Gastrocnemius medialis (tissue), 4 donors: ENCODE results near the gene PKNOX1. TPM values are rescaled to one million over a fixed set of nuclear protein-coding genes. Genes with fewer than 3 reads are reported as not detected.

ENCODE experiments used
- ATAC-seq, 2 donors: fragments of 150-250 bp; one replicate each; pipeline ENCODE4 v1.9.1; 2016
- DNase-seq, 2 donors: peaks; one replicate each; pipeline ENCODE4 v3.0.0-alpha.2; 2019
- H3K27ac ChIP-seq, 4 donors: fragments of 200-600 bp; sonication (generic); 1 replicate in 1 of 4; 2 replicates in 3 of 4; pipeline ENCODE4 v1.5.1; 2016 to 2018; ENCODE audit warnings: mild to moderate bottlenecking in 2 of 4, moderate library complexity in 1 of 4
- H3K27me3 ChIP-seq, 3 donors: fragments of 200-600 bp; sonication (generic) in 2 of 3; 1 replicate in 1 of 3; 2 replicates in 2 of 3; pipeline versions ENCODE4 v1.5.1 to v1.6.0; 2016 to 2019; ENCODE audit warnings: mild to moderate bottlenecking in 1 of 3, moderate library complexity in 1 of 3
- H3K36me3 ChIP-seq, 2 donors: fragments of 200-600 bp; sonication (generic) in 1 of 2; one replicate each; pipeline ENCODE4 v1.5.1; 2017 to 2018
- H3K4me1 ChIP-seq, 2 donors: fragments of 200-600 bp; sonication (generic) in 1 of 2; one replicate each; pipeline ENCODE4 v1.5.1; 2016 to 2017; ENCODE audit warnings: mild to moderate bottlenecking in 2 of 2
- H3K4me3 ChIP-seq, 4 donors: fragments of 200-600 bp; sonication (generic) in 3 of 4; 1 replicate in 1 of 4; 2 replicates in 3 of 4; pipeline ENCODE4 v1.5.1; 2016 to 2019; ENCODE audit warnings: mild to moderate bottlenecking in 2 of 4
- H3K9me3 ChIP-seq, 3 donors: fragments of 200-600 bp; sonication (generic) in 2 of 3; 1 replicate in 1 of 3; 2 replicates in 2 of 3; pipeline ENCODE4 v1.5.1; 2016 to 2019
- POLR2A ChIP-seq, 2 donors: fragments of 450-650 bp; IDR thresholded peaks; one replicate each; pipeline ENCODE4 v1.6.1; 2017; ENCODE audit warnings: antibody characterized with exemption in 2 of 2, mild to moderate bottlenecking in 2 of 2, moderate library complexity in 2 of 2
- in situ Hi-C, 4 donors: fragments of 200-750 bp; cut with MboI; loops; one replicate each; pipeline versions ENCODE4 v1.15.0 to v1.8.0; 2017; ENCODE audit warnings: low sequenced_read_pairs in 4 of 4
- intact Hi-C: fragments of 100-400 bp; cut with DNase I; formaldehyde crosslinking; loops from one replicate; pipeline ENCODE4 v1.15.1; 2023; ENCODE audit warnings: low total_unique reads
- total RNA-seq, 4 donors: library from RNA; depleted of rRNA; stranded (reverse); fragments of >200 nt; gene quantifications; one replicate each; pipeline versions ENCODE4 v1.1.0 to v1.2.3, GENCODE V29; 2016
- TF ChIP-seq, protein P1 (sequence below), 5 experiments: fragments of 450-650 bp in 3 of 5; fragments of 200-600 bp in 2 of 5; sonication (generic) in 2 of 5; IDR thresholded peaks in 4 of 5; conservative IDR thresholded peaks in 1 of 5; 1 replicate in 4 of 5; 2 replicates in 1 of 5; pipeline ENCODE4 v1.5.1; 2016 to 2019; ENCODE audit warnings: antibody characterized with exemption in 5 of 5, mild to moderate bottlenecking in 3 of 5, moderate library complexity in 3 of 5

PKNOX1 gene
- total RNA-seq, 4 donors from 2014 or later, result 5.3 to 18.0 (median 7.6) TPM

GRCh38 chr21:42980312-42981213 is 6.2 kb downstream of the PKNOX1 start:
- ATAC-seq, result no peak

DNA sequence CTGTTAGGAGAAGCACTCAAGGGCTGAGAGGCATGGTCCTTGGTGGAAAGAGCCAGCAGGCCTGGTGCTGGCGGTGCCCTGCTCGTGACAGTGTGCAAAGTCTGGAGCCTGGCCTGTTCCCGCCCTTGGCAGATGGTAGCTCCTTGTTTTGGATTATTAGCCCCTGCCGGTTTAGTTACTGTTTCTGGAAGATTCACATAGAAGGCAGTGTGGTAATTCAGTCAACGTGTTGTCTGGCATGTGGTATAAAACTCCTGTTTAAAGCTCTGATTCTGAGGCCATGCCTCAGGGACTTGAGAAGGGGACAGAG is 6.8 kb downstream of the PKNOX1 start:
- ATAC-seq, result no peak
- no peak for TF ChIP-seq POLR2A (IDR thresholded peaks at IDR 0.05)
- TF ChIP-seq, protein P1, sequence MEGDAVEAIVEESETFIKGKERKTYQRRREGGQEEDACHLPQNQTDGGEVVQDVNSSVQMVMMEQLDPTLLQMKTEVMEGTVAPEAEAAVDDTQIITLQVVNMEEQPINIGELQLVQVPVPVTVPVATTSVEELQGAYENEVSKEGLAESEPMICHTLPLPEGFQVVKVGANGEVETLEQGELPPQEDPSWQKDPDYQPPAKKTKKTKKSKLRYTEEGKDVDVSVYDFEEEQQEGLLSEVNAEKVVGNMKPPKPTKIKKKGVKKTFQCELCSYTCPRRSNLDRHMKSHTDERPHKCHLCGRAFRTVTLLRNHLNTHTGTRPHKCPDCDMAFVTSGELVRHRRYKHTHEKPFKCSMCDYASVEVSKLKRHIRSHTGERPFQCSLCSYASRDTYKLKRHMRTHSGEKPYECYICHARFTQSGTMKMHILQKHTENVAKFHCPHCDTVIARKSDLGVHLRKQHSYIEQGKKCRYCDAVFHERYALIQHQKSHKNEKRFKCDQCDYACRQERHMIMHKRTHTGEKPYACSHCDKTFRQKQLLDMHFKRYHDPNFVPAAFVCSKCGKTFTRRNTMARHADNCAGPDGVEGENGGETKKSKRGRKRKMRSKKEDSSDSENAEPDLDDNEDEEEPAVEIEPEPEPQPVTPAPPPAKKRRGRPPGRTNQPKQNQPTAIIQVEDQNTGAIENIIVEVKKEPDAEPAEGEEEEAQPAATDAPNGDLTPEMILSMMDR (IDR thresholded peaks at IDR 0.05 in 4 of 5, conservative IDR thresholded peaks at IDR 0.05 in 1 of 5), result no peak
- Histone ChIP-seq H3K36me3 (no peaks in the 10 kb centered on the region), H3K27ac (peak overlapping the region in 1 of 4 donors; percentile 16), H3K27me3 (no peaks in the 10 kb centered on the region), H3K4me1 (peaks cover 26 to 36% of the 10 kb centered on the region in 2 donors), H3K9me3 (no peaks in the 10 kb centered on the region), H3K4me3 (no peak overlapping the region)
- DNase-seq, result peak in 1 of 2 donors; percentile 26
- in situ Hi-C loops (no loop called here), intact Hi-C loops (no loop called here)

More at GRCh38 chr21:42980312-42981213, 6.2 kb downstream of the PKNOX1 start:
- no peaks in the 10 kb centered on the region for H3K27me3 ChIP-seq
- no peaks in the 10 kb centered on the region for H3K36me3 ChIP-seq
- no peak for DNase-seq
- peaks cover 32 to 39% of the 10 kb centered on the region in 2 donors for H3K4me1 ChIP-seq
- in situ Hi-C loops (no loop called here), intact Hi-C loops (no loop called here)
- peak overlapping the region in 1 of 4 donors; percentile 16 for H3K27ac ChIP-seq
- H3K9me3 ChIP-seq, result no peaks in the 10 kb centered on the region
- no peak overlapping the region for H3K4me3 ChIP-seq
- TF ChIP-seq POLR2A (IDR thresholded peaks at IDR 0.05), result no peak
- TF ChIP-seq, protein P1 (IDR thresholded peaks at IDR 0.05 in 4 of 5, conservative IDR thresholded peaks at IDR 0.05 in 1 of 5), result no peak

- DNase-seq, result no peak
- peaks cover 19 to 30% of the 10 kb centered on the region in 2 donors for H3K4me1 ChIP-seq
- no peak overlapping the region for H3K27ac ChIP-seq
- in situ Hi-C loops (no loop called here), intact Hi-C loops (no loop called here)
- TF ChIP-seq, protein P1 (IDR thresholded peaks at IDR 0.05 in 4 of 5, conservative IDR thresholded peaks at IDR 0.05 in 1 of 5), result no peak
- TF ChIP-seq POLR2A (IDR thresholded peaks at IDR 0.05), result no peak
- no peak for ATAC-seq
- no peaks in the 10 kb centered on the region for H3K9me3 ChIP-seq
- H3K27me3 ChIP-seq, result no peaks in the 10 kb centered on the region
- no peaks in the 10 kb centered on the region for H3K36me3 ChIP-seq
- no peak overlapping the region for H3K4me3 ChIP-seq
Measured at GRCh38 chr21:42981862-42982261, 7.5 kb downstream of the PKNOX1 start.

GRCh38 chr21:42983103-42983502 is 8.7 kb downstream of the PKNOX1 start:
- TF ChIP-seq POLR2A (IDR thresholded peaks at IDR 0.05), result no peak
- TF ChIP-seq, protein P1 (IDR thresholded peaks at IDR 0.05 in 4 of 5, conservative IDR thresholded peaks at IDR 0.05 in 1 of 5), result no peak
- Histone ChIP-seq H3K27ac (no peak overlapping the region), H3K4me1 (peaks cover 13 to 26% of the 10 kb centered on the region in 2 donors), H3K9me3 (no peaks in the 10 kb centered on the region), H3K27me3 (no peaks in the 10 kb centered on the region), H3K36me3 (no peaks in the 10 kb centered on the region), H3K4me3 (no peak overlapping the region)
- in situ Hi-C loops, result no loop called here
- DNase-seq (no peak), ATAC-seq (no peak)
- intact Hi-C loops, result no loop called here
